ENCODE results near the gene SMIM8.

The SMIM8 gene

GRCh38 chr6:87334683-87335082 is 12.3 kb downstream of the SMIM8 start:
- no peak for DNase-seq (ENCODE audit: low spot score)

GRCh38 chr6:87336367-87336766 is 14.0 kb downstream of the SMIM8 start:
- DNase-seq (ENCODE audit: low spot score), result no peak

GRCh38 chr6:87340230-87340629 is 17.8 kb downstream of the SMIM8 start:
- DNase-seq (ENCODE audit: low spot score), result no peak

- DNase-seq (ENCODE audit: low spot score), result no peak
These were observed 18.8 kb downstream of the SMIM8 start for GRCh38 chr6:87341158-87341557.

GRCh38 chr6:87341899-87342298 is 19.5 kb downstream of the SMIM8 start:
- no peak for DNase-seq (ENCODE audit: low spot score)

- no peak for DNase-seq (ENCODE audit: low spot score)
These were observed 20.4 kb downstream of the SMIM8 start for GRCh38 chr6:87342829-87343228.

GRCh38 chr6:87344731-87345130 is 22.3 kb downstream of the SMIM8 start, which contains the start of gene C6orf163:
C6orf163 (plus strand) TSS chr6:87344813; CDS start chr6:87345100, 287 bp downstream.
- no peak for DNase-seq (ENCODE audit: low spot score)

- DNase-seq (ENCODE audit: low spot score), result no peak
These were observed 24.3 kb downstream of the SMIM8 start for GRCh38 chr6:87346700-87347099.

- DNase-seq (ENCODE audit: low spot score), result no peak
These were observed 27.5 kb downstream of the SMIM8 start for GRCh38 chr6:87349896-87350295.

GRCh38 chr6:87350516-87350915 is 28.1 kb downstream of the SMIM8 start:
- no peak for DNase-seq (ENCODE audit: low spot score)

GRCh38 chr6:87351583-87351982 is 29.2 kb downstream of the SMIM8 start:
- no peak for DNase-seq (ENCODE audit: low spot score)

- DNase-seq (ENCODE audit: low spot score), result no peak
These were observed 33.8 kb downstream of the SMIM8 start for GRCh38 chr6:87356181-87356580.

- DNase-seq (ENCODE audit: low spot score), result no peak
These were observed 35.2 kb downstream of the SMIM8 start for GRCh38 chr6:87357479-87358196.

GRCh38 chr6:87364602-87365252 is 42.3 kb downstream of the SMIM8 start:
- DNase-seq (ENCODE audit: low spot score), result no peak

GRCh38 chr6:87366072-87366827 is 43.9 kb downstream of the SMIM8 start:
- DNase-seq (ENCODE audit: low spot score), result no peak

GRCh38 chr6:87366899-87367298 is 44.5 kb downstream of the SMIM8 start:
- DNase-seq (ENCODE audit: low spot score), result no peak

GRCh38 chr6:87373377-87373776 is 51.0 kb downstream of the SMIM8 start:
- no peak for DNase-seq (ENCODE audit: low spot score)

- no peak for DNase-seq (ENCODE audit: low spot score)
These were observed 52.9 kb downstream of the SMIM8 start for GRCh38 chr6:87375315-87375714.

GRCh38 chr6:87376643-87377042 is 54.3 kb downstream of the SMIM8 start:
- no peak for DNase-seq (ENCODE audit: low spot score)

- DNase-seq (ENCODE audit: low spot score), result peak; percentile 13
These were observed 56.6 kb downstream of the SMIM8 start for GRCh38 chr6:87378947-87379346.

GRCh38 chr6:87382861-87383260 is 60.5 kb downstream of the SMIM8 start:
- no peak for DNase-seq (ENCODE audit: low spot score)

GRCh38 chr6:87384038-87384437 is 61.6 kb downstream of the SMIM8 start:
- no peak for DNase-seq (ENCODE audit: low spot score)

- no peak for DNase-seq (ENCODE audit: low spot score)
These were observed 62.1 kb downstream of the SMIM8 start for GRCh38 chr6:87384449-87384848.
